Adrenal gland (tissue), 5 donors: ENCODE data around the gene PRKCB.

ENCODE experiments used
- CTCF ChIP-seq, 6 experiments: fragments of 450-650 bp in 4 of 6; fragments of 200-600 bp in 2 of 6; sonication (generic) in 1 of 6; IDR thresholded peaks; 1 replicate in 5 of 6; 2 replicates in 1 of 6; pipeline versions ENCODE4 v1.5.1 to v1.8.0; 2016 to 2021; ENCODE audit warnings: antibody characterized with exemption in 6 of 6, mild to moderate bottlenecking in 2 of 6, moderate library complexity in 1 of 6
- POLR2A ChIP-seq, 2 donors: fragments of 450-650 bp; IDR thresholded peaks; one replicate each; pipeline ENCODE4 v1.6.1; 2017; ENCODE audit warnings: antibody characterized with exemption in 2 of 2, mild to moderate bottlenecking in 2 of 2, moderate library complexity in 1 of 2
- donor health status: DM: no; HTN: no; CAD: no.

DNA sequence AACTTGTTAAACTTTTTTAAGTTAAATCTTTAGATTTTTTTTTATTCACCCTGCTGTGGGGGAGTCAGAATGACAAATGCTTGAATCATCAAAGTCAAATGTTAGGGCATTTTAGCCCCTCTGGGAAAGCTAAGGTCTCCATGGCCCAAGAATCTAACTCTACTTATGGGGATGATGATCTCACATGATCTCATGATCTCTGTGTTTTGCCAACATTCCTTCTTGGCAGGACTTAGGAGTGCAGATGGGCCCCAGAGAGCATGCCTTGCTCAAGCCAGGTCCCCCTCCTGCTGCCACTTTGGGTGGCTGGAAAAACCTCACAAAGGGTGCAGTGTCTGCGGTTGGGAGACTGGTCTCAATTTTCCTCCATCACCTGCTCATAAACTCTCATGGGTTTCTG lies 108.6 kb downstream of the PRKCB start:
- no peak for TF ChIP-seq CTCF (IDR thresholded peaks at IDR 0.05)
- TF ChIP-seq POLR2A (IDR thresholded peaks at IDR 0.05): no peak
